HG03175 (cell line): ENCODE results near the gene ADIPOR1.
"Not testable (repeated sequence)": the region's sequence is repeated elsewhere in the genome, so short reads cannot be mapped to it uniquely, and the experiment has no call there.

Experiments
- ATAC-seq: cut with Tn5 transposase; IDR thresholded peaks from one replicate; pipeline ENCODE4 v1.9.1; 2021; ENCODE audit warnings: mild to moderate bottlenecking, moderate library complexity; ENCODE audit not compliant: unreplicated experiment

ADIPOR1 gene

DNA sequence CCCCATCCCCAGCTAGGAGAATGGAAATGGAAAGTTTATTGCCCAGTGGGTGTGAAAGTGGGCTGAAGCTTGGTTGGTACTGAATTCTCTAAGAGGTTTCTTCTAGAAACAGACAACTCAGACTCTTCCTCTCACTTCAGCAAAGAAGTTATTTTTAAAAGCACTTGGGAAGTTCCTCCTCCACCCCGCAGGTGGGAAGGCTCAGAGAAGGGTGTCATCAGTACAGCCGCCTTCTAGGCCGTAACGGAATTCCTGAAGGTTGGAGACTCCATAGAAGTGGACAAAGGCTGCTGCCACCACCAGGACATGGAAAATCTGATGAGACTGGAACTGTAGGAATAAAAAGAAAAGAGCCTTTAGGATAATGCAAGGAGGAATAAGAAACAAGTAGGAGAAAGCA, 16.7 kb downstream of the ADIPOR1 start:
- no peak for ATAC-seq

DNA sequence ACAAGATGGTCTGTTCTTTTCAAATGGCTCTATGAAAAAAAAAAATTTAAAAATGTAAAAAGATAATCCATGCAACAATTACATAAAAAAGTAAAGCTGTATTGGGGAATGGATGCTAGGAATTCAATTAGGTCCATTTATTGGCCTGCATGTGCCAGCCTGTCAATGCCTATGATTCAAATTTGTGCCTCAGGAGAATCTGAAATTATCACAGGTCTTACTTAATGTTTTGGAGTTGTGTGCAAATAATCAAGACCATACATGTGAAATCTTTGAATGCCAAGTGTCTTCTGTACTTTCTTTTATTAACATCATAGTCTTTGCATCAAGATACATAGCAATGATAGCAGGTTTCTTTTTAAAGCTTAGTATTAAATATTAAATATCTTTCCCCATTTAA, 17.6 kb downstream of the ADIPOR1 start:
- ATAC-seq = no peak

DNA sequence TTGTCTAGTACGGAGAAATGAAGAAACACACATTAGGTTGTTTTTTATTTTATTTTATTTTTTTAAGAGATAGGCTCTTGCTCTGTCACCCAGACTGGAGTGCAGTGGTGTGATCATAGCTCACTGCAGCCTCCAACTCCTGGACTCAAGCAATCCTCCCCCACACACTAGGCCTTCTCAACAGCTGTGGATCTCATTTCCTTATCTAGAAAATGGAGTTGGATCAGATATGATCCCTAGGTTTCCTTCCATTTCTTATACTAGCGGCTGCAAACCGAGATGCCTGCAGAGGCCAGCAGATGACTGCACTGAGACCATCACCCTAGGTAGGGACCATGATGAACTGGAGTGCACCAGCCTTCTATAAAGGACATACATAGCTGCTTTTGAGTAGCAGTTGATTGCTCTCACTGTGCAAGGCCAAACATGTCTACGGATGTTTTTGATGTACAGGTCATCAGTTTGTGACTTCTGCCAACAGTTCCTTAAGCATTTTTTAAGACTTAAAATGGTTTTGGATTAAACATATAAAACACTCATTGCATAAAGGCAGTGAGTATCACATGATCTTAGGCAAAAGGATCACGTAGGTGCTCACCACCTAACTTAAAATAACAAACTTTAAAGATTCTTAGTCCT, 19.7 kb downstream of the ADIPOR1 start:
- ATAC-seq = no peak

DNA sequence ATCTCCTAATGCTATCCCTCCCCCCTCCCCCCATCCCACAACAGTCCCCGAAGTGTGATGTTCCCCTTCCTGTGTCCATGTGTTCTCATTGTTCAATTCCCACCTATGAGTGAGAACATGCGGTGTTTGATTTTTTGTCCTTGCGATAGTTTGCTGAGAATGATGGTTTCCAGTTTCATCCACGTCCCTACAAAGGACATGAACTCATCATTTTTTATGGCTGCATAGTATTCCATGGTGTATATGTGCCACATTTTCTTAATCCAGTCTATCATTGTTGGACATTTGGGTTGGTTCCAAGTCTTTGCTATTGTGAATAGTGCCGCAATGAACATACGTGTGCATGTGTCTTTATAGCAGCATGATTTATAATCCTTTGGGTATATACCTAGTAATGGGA, 21.7 kb downstream of the ADIPOR1 start:
- not testable (repeated sequence) for ATAC-seq

DNA sequence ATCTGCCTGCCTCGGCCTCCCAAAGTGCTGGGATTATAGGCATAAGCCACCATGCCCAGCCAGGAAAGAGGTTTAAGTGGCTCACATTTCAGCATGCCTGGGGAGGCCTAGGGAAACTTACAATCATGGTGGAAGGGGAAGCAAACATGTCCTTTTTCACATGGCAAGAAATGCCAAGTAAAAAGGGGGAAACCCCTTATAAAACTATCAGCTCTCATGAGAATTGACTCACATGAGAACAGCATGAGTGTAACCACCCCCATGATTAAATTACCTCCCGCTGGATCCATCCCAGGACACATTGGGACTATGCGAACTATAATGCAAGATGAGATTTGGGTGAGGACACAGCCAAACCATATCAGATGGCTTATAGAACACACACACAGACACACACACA, 22.3 kb downstream of the ADIPOR1 start:
- no peak for ATAC-seq

DNA sequence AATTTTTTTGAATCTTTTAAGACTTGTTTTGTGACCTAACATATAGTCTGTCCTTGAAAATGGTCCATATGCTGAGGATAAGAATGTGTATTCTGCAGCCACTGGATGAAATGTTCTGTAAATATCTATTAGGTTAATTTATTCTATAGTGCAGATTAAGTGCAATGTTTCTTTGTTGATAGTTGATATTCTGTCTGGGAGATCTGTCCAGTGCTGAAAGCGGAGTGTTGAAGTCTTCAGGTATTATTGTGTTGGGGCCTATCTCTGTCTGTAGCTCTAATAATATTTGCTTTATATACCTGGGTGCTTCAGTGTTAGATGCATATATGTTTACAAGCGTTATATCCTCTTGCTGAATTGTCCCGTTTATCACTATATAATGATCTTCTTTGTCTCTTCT, 23.4 kb downstream of the ADIPOR1 start:
- ATAC-seq = no peak

DNA sequence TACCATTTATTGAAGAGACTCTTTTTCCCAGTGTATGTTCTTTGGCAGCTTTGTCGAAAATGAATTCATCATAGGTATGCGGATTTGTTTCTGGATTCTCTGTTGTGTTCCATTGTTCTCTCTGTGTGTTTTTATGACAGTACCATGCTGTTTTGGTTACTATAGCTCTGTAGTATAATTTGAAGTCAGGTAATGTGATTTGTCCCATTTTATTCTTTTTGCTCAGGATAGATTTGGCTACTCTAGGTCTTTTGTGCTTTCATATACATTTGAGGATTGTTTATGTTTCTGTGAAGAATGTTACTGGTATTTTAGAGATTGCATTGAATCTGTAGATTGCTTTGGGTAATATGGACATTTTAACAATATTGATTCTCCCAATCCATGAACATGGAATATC, 25.6 kb downstream of the ADIPOR1 start:
- ATAC-seq = no peak

DNA sequence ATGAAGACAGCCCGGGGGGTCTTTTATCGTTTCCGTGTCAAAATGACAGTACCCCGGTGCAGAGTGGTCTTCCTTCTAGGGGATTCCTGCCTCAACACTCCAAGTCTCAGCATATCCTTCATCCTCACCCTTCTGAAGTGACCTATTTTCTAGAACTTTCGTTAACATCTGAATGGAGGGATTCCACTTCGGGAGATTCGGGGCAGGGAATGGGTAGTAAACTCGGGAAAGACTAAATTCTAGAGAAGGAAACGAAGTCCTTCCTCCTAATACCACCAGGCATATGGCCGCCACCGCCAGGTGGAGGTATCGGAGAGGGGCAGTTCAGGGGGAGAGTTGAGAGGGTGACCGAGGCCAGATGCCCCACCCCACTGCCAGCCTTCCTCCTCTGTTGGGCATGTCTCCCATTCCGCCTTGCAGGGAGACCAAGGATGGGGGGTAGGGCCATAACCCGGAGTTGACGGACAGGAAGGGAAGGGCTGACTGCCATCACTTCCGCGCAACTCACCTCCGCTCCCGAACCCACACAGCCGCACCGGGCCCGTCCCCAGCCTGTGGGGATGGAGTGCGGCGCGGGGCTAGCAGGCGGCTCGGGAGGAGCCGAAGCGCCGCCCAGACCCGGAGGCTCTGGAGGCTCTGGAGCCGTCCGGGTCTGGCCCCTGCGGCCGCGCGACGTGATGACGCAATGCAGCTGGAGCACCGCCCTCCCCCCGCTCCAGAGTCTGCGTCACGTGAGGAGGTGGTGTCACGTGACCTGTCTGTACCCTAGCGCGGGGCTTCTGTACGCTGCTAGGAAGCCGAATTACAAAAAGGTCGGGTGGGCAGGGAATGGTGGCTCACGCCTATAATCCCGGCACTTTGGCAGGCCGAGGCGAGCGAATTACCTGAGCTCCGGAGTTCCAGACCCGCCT, 31.3 kb downstream of the ADIPOR1 start, which contains the start of gene KLHL12:
KLHL12 (minus strand) TSS at position 654 of the 911 bp plus-strand sequence. CDS start 2,072 bp downstream, outside the sequence.
- ATAC-seq = peak; percentile 92

DNA sequence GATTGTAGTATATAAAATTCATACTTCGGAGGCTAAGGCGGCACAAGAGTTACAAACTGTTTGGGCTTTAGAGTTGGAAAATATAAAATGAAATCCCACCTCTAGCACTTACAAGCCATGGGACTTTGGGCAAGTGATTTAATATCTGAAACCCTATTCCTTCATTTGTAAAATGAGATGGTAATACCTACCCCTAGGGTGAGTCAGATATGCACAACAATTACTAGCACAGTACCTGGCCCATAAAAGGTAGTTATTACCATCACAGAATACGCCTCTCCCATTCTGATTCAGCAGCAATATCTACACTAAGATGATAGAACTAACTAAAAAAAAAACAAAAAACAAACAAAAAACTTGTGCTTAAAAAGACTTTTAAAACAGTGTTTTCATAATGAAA, 34.6 kb downstream of the ADIPOR1 start:
- no peak for ATAC-seq

DNA sequence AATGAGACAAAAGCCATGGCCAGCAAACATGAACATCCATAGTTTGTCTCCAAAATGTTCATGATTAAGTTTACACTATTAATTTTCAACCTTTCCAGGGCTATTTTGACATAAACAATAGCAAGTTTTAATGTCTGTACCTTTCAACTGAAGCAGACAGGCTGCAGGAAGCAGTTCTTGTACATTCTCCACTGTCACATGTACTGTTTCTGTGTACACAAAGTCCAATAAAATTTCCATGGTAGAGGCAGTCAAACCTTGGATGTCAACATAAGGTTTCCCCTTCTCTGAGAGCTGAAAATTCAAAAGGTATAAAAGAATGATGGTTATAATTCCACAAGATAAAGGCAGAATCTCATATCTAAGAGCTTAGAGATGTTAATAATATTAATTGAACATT, 38.5 kb downstream of the ADIPOR1 start:
- no peak for ATAC-seq

DNA sequence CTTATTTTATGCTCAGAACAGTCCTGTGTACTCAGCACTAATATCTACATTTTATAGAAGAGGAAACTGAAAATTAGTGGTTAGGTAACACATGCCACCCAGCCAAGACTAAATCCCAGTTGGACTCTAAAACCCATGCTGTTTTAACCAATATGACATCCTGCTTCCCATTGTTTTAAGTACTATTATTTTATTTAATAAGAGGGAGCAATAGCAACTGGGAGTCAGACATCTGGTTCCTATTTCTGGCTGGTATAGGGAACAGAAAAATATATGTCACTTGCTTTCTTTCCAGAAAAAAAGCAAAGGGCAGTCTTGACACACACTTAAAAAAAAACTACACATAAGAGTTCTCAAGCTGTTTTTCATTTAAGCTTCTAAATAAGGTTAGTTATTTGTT, 43.0 kb downstream of the ADIPOR1 start:
- ATAC-seq = no peak

DNA sequence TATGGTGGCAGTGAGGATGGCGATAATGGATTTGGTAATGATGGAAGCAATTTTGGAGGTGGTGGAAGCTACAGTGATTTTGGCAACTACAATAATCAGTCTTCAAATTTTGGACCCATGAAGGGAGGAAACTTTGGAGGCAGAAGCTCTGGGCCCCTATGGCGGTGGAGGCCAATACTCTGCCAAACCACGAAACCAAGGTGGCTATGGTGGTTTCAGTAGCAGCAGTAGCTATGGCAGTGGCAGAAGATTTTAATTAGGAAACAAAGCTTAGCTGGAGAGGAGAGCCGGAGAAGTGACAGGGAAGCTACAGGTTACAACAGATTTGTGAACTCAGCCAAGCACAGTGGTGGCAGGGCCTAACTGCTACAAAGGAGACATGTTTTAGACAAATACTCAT, 45.6 kb downstream of the ADIPOR1 start:
- ATAC-seq = not testable (repeated sequence)

DNA sequence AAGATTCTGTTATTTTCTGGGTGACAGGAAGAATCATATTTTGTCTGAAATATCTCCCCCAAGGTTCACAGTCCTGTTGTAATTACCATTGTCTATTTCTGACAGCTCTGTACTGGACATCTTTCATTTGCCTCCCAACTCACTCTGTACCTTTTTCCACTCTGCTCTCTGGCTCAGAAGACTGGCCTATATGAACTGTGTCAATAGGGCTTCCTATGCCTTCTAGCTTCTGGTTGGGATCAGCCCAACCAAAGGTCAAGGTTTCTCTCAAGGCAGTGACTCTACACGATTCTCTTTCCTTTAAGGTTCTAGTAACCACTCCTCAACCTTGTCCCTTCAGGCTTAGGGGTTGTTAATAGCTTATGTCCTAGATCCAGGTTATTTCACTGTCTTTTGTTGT, 48.6 kb downstream of the ADIPOR1 start:
- no peak for ATAC-seq

DNA sequence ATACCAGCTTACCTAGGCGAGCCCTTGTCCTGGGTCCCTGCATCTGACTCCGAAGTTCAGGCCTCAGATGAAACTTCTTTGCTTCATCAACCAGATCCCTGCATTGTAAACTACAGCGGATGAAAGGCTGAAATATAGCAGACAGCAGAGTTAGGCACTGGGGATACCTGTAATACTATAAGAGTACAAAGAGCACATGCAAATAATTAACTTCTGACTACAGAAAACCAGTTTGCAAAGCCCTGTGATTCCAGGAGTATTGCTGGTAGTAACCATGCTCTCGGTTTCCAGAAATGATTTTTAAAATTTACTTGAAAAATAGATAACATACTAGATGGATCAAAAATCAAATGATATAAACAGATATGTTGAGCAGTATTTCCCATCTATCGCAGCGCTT, 49.1 kb downstream of the ADIPOR1 start:
- ATAC-seq = no peak

DNA sequence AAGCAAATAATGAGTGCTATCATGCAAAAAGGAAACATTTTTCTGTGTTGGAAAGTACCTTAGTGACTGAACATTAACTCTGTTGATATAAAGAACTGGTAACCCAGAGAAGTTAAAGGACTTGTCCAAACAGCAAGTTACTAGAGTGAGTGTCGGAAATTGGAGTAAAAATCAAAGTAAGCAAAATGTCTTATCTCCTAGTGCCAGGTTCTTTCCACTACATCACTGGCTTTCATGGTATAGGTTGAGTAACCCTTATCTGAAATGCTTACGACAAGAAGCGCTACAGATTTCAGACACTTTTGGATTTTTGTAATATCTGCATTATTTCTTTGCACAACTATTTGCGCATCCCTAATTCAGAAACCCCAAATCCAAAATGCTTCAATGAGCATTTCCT, 52.8 kb downstream of the ADIPOR1 start:
- no peak for ATAC-seq

DNA sequence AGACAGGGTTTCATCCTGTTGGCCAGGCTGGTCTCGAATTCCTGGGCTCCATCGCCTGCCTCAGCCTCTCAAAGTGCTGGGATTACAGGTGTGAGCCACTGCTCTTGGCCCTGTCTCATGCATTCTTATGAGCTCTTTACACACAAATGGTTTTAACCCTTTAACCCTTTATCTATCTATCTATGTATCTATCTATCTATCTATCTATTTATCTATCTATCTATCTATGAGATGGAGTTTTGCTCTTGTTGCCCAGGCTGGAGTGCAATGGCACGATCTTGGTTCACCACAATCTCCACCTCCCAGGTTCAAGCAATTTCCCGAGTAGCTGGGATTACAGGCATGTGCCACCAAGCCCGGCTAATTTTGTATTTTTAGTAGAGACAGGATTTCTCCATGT, 54.3 kb downstream of the ADIPOR1 start:
- ATAC-seq = not testable (repeated sequence)

DNA sequence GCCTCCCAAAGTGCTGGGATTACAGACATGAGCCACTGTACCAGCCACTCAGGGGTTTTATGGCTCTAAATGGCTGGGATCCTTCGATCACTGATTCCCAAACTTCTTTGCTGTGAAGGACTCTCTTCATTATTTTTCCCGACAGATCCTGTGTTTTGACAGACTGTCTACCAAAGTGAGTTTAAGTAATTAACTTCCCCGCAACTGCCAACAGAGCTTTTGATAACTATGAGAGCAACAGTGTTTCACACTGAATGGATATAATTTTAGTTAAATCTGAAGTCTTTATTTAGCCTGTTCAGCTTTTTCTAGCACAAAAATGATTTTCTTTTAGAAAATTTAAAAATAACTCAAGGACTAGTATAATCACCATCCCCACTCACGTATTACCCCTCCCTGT, 56.6 kb downstream of the ADIPOR1 start:
- no peak for ATAC-seq

DNA sequence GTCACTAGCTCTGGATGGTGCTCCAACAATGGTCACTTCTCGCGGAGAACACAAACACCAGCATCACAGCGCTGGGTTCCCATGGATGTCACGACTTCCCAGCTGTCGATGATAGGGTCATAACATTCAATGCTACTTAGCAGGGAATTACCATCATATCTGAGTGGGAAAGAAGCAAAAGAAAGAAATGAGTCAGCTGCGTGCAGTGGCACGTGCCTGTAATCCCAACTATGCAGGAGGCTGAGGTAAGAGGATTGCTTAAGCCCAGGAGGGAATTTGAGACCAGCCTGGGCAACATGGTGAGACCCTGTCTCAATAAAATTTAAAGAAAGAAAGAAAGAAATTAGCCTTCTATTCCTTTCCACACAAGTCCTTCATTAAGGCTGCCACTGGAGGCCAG, 65.6 kb downstream of the ADIPOR1 start:
- ATAC-seq = no peak
